ENCODE results near the gene SRRM4. TPM values are rescaled to one million over a fixed set of nuclear protein-coding genes. Genes with fewer than 3 reads are reported as not detected.

SRRM4 gene
- total and polyA plus RNA-seq, 9 donors = 0.02 TPM; not detected in 6

DNA sequence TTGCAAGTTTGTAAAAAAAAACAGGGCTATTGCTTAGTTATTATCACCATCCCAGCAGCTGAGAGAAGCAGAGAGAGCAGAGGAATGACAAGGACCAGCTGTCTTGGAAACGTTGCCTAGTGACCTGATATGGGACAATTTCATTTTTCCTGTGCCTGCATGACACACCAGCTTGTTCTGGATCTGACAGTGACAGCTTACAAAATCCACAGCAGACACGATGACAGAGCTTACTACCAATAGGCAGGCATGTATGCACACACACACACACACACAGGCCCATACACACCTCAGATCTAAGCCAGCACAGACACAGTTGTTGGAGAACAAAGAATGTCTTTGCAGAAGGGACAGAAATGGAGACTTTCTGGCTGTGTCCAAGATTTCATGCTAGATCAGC, 222.8 kb downstream of the SRRM4 start:
- WGBS, 3 donors = 14 to 22% (median 16%) methylated on average over 2 of the region's 2 CpGs
- no peak overlapping the region for H3K4me3 ChIP-seq
- no peaks in the 10 kb centered on the region for H3K4me1 ChIP-seq (ENCODE audit: insufficient read depth)
- H3K9me3 ChIP-seq = no peaks in the 10 kb centered on the region
- H3K27me3 ChIP-seq = no peaks in the 10 kb centered on the region
- H3K36me3 ChIP-seq = no peaks in the 10 kb centered on the region
- no peak overlapping the region for H3K27ac ChIP-seq
- DNase-seq = no peak
- intact Hi-C loops (cut with DNase I) = no loop called here
- TF ChIP-seq, protein P1, sequence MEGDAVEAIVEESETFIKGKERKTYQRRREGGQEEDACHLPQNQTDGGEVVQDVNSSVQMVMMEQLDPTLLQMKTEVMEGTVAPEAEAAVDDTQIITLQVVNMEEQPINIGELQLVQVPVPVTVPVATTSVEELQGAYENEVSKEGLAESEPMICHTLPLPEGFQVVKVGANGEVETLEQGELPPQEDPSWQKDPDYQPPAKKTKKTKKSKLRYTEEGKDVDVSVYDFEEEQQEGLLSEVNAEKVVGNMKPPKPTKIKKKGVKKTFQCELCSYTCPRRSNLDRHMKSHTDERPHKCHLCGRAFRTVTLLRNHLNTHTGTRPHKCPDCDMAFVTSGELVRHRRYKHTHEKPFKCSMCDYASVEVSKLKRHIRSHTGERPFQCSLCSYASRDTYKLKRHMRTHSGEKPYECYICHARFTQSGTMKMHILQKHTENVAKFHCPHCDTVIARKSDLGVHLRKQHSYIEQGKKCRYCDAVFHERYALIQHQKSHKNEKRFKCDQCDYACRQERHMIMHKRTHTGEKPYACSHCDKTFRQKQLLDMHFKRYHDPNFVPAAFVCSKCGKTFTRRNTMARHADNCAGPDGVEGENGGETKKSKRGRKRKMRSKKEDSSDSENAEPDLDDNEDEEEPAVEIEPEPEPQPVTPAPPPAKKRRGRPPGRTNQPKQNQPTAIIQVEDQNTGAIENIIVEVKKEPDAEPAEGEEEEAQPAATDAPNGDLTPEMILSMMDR (IDR thresholded peaks at IDR 0.05) = no peak
- TF ChIP-seq POLR2A (IDR thresholded peaks at IDR 0.05) = no peak
- no peak for TF ChIP-seq EP300 (IDR thresholded peaks at IDR 0.05)

DNA sequence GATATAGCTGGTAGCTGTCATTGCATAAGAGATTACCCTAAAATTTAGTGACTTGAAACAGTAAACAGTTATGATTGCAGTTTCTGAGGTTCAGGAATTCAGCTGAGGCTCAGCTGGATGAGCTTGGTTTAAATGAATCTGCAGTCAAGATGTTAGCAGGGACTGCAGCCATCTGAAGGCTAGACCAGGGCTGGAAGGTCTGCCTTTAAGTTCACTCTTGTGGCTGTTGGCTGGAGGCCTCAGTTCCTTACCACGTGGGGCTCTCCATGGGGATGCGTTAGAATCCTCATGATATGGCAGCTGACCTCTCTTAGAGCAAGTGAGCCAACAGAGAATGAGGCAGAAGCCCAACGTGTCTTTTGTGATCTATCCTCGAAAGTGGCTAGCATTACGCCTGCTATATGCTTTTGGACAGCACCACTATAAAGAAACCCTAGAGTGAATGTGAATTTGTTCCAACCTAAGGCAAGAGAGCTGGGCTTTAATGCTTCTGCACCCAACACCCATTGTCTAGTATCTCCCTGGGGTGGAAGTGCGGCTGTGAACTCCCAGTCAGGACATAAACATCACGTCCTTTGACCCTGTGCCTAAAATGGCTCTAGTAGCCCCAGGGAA, 223.4 kb downstream of the SRRM4 start:
- no peaks in the 10 kb centered on the region for H3K4me1 ChIP-seq (ENCODE audit: insufficient read depth)
- DNase-seq = no peak
- no peak overlapping the region for H3K27ac ChIP-seq
- intact Hi-C loops (cut with DNase I) = no loop called here
- TF ChIP-seq POLR2A (IDR thresholded peaks at IDR 0.05) = no peak
- TF ChIP-seq EP300 (IDR thresholded peaks at IDR 0.05) = no peak
- TF ChIP-seq, protein P1 (IDR thresholded peaks at IDR 0.05) = no peak
- H3K9me3 ChIP-seq = no peaks in the 10 kb centered on the region
- no peak overlapping the region for H3K4me3 ChIP-seq
- no peaks in the 10 kb centered on the region for H3K36me3 ChIP-seq
- WGBS, 3 donors = 60 to 69% (median 66%) methylated on average over 7 of the region's 7 CpGs
- no peaks in the 10 kb centered on the region for H3K27me3 ChIP-seq

DNA sequence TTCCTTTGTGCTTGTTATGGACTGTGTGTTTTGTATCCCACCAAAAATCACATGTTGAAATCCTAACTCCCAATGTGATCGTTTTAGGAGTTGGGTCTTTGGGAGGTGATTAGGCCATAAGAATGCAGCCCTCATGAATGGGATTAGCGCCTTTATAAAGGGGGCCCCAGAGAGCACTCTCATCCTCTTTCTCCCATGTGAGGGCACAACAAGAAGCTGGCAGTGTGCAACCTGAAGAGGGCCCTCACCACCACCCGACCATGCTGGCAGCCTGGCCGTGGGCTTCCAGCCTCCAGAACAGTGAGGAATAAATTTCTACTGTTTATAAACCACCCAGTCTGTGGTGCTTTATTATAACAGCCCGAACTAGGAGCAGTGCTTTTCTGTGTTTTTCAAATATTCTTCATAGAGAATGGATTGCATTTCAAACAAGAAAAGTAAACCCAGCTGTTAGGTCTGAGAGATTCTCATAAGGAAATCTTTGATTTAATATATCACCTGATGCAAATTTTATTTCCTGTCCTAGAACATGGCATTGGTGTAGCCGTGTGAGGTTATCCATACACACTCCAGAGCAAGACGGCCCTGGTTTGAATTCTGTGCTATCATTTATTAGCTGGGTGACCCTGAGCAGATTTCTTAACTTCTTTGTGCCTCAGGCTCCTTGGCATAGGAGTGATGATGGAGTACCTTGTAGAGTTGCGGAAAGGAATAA, 225.2 kb downstream of the SRRM4 start:
- DNase-seq = no peak
- WGBS, 3 donors = 56 to 65% (median 62%) methylated on average over 8 of the region's 8 CpGs
- Histone ChIP-seq H3K4me3 (no peak overlapping the region), H3K9me3 (no peaks in the 10 kb centered on the region), H3K36me3 (no peaks in the 10 kb centered on the region), H3K27me3 (no peaks in the 10 kb centered on the region), H3K27ac (no peak overlapping the region), H3K4me1 (ENCODE audit: insufficient read depth) (no peaks in the 10 kb centered on the region)
- TF ChIP-seq POLR2A (IDR thresholded peaks at IDR 0.05) = no peak
- TF ChIP-seq EP300 (IDR thresholded peaks at IDR 0.05) = no peak
- TF ChIP-seq, protein P1 (IDR thresholded peaks at IDR 0.05) = no peak
- intact Hi-C loops (cut with DNase I) = no loop called here

DNA sequence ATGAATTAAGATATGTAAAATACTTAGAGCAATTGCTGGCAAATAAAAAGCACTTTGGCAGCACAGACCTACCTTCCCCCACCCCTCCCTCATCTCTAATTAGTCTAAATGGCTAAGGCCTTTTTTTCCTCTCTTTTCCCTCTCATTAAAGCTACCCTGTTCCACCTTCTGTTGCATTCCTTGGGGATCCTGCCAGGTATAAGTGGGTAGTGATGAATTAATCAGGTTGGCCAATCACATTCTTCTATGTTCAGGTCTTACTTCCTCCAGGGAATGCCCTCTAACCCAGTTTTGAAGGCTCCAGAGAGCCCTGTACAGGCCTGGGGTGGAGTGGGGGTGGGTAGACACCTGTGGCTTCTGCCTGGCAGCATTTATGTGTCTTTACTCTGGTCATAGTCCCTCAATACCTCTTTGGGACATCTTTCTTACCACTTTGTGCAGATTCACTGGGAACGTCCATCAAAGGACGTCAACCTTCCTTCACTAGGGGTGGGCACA, 225.8 kb downstream of the SRRM4 start:
- no peaks in the 10 kb centered on the region for H3K27me3 ChIP-seq
- WGBS, 3 donors = 94 to 96% (median 96%) methylated on average over 2 of the region's 2 CpGs
- no peak for DNase-seq
- H3K27ac ChIP-seq = no peak overlapping the region
- H3K9me3 ChIP-seq = no peaks in the 10 kb centered on the region
- no peaks in the 10 kb centered on the region for H3K36me3 ChIP-seq
- intact Hi-C loops (cut with DNase I) = no loop called here
- TF ChIP-seq EP300 (IDR thresholded peaks at IDR 0.05) = no peak
- TF ChIP-seq, protein P1 (IDR thresholded peaks at IDR 0.05) = no peak
- no peak for TF ChIP-seq POLR2A (IDR thresholded peaks at IDR 0.05)
- no peak overlapping the region for H3K4me3 ChIP-seq
- no peaks in the 10 kb centered on the region for H3K4me1 ChIP-seq (ENCODE audit: insufficient read depth)
